ENCODE data around the gene PRKG1. TPM values are rescaled to one million over a fixed set of nuclear protein-coding genes. Genes with fewer than 3 reads are reported as not detected.

The PRKG1 gene
- polyA plus RNA-seq, 3 donors, result not detected

DNA sequence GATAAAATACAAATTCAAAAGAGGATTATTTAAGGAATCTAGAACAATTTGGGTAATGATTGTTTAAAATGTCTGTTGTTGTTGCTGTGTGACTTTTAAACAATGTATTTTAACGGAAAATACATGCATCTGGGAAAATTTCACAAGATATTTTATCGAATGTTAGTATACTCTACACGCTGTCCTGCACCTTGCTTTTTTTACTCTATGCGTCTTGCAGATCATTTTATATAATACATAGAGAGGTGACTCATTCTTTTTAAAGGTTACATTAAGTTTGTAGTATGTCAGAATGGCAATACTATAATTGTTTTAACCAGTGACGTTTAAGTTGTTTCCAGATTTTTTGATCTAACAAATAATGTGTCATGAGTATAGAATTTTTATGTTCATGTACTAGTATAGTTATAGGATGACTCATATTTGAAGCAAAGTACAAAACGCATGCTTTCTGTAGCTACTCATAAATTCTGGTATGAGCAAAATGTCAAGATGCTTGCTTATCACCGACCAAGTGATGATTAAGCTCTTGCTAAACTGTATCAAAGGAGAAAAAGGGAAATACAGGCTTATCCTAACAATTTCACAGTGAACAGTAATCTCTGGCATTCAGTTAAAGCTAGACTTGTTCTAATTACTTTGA lies 1244.7 kb downstream of the PRKG1 start:
- no peaks in the 10 kb centered on the region for H3K79me2 ChIP-seq (ENCODE audit: insufficient read depth, low read length)
- no peak overlapping the region for H3K4me2 ChIP-seq (replicated peaks; ENCODE audit: extremely low read depth, low read length, poor library complexity, severe bottlenecking)
- no CpG with 5 or more reads among the region's 7 CpGs for WGBS (ENCODE audit: insufficient coverage)

DNA sequence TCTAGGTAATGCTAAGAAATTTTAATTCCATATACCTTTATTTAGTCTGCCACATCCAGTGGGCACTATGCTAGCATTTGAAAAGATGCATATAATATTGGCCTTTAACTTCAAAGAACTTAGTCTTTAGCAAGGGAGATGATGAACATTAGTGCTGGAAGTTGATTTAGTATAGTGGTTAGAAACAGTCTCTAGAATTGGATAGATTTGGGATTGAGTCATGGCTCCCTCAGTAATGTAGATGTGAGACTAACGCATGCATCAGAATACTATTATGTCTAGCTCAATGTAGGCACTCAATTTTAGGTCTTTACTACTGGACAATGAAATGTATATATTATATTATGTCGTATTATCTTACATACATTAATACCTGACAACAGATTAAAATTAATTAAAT lies 1245.6 kb downstream of the PRKG1 start:
- Histone ChIP-seq H3K36me3 (replicated peaks in 1 of 2; ENCODE audit: control insufficient read depth in 1 of 2, insufficient read depth in 2 of 2, low read length in 2 of 2) (no peaks in the 10 kb centered on the region), H3K9me3 (replicated peaks in 1 of 2; ENCODE audit: control insufficient read depth in 1 of 2, insufficient read depth in 1 of 2, low read length in 2 of 2) (no peaks in the 10 kb centered on the region), H3K27ac (ENCODE audit: low read depth in 1 of 2, low read length in 2 of 2) (no peak overlapping the region), H3K4me2 (replicated peaks; ENCODE audit: extremely low read depth, low read length, poor library complexity, severe bottlenecking) (no peak overlapping the region), H3K27me3 (ENCODE audit: control insufficient read depth in 2 of 2, insufficient read depth in 2 of 2, low read length in 2 of 2) (peaks cover 14 to 15% of the 10 kb centered on the region in 2 donors), H3K4me1 (ENCODE audit: control insufficient read depth in 1 of 2, insufficient read depth in 2 of 2, low read length in 2 of 2) (no peaks in the 10 kb centered on the region), H3K9ac (ENCODE audit: insufficient read depth, low read length, poor library complexity, severe bottlenecking) (no peak overlapping the region), H4K20me1 (ENCODE audit: insufficient read depth, low read length) (no peaks in the 10 kb centered on the region), H3K4me3 (replicated peaks in 1 of 3; ENCODE audit: low read depth in 2 of 3, low read length in 3 of 3) (no peak overlapping the region), H3K79me2 (ENCODE audit: insufficient read depth, low read length) (no peaks in the 10 kb centered on the region), H2AFZ (ENCODE audit: insufficient read depth, low read depth, low read length, poor library complexity, severe bottlenecking) (no peak overlapping the region)
- Mint-ChIP-seq H3K27ac (no peak overlapping the region), H3K27me3 (ENCODE audit: low read depth in 3 of 3) (peaks cover 8 to 10% (median 10%) of the 10 kb centered on the region in 3 donors), H3K36me3 (no peaks in the 10 kb centered on the region), H3K9me3 (peaks cover 0 to 2% (median 0%) of the 10 kb centered on the region in 7 donors), H3K4me1 (no peaks in the 10 kb centered on the region), H3K4me3 (no peak overlapping the region)
- DNase-seq, result no peak
- TF ChIP-seq, protein P1, sequence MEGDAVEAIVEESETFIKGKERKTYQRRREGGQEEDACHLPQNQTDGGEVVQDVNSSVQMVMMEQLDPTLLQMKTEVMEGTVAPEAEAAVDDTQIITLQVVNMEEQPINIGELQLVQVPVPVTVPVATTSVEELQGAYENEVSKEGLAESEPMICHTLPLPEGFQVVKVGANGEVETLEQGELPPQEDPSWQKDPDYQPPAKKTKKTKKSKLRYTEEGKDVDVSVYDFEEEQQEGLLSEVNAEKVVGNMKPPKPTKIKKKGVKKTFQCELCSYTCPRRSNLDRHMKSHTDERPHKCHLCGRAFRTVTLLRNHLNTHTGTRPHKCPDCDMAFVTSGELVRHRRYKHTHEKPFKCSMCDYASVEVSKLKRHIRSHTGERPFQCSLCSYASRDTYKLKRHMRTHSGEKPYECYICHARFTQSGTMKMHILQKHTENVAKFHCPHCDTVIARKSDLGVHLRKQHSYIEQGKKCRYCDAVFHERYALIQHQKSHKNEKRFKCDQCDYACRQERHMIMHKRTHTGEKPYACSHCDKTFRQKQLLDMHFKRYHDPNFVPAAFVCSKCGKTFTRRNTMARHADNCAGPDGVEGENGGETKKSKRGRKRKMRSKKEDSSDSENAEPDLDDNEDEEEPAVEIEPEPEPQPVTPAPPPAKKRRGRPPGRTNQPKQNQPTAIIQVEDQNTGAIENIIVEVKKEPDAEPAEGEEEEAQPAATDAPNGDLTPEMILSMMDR (IDR thresholded peaks at IDR 0.05), result no peak
- intact Hi-C loops (cut with micrococcal nuclease), result no loop called here
- no CpG with 5 or more reads among the region's 2 CpGs for WGBS (ENCODE audit: insufficient coverage)

More for the DNA sequence above, 1244.7 kb downstream of the PRKG1 start:
- H3K9me3 Mint-ChIP-seq, result peaks cover 0 to 6% (median 2%) of the 10 kb centered on the region in 7 donors
- peaks cover 2 to 6% of the 10 kb centered on the region in 2 donors for H3K36me3 Mint-ChIP-seq
- DNase-seq, result no peak
- Histone ChIP-seq H2AFZ (ENCODE audit: insufficient read depth, low read depth, low read length, poor library complexity, severe bottlenecking) (no peak overlapping the region), H3K9ac (ENCODE audit: insufficient read depth, low read length, poor library complexity, severe bottlenecking) (no peak overlapping the region), H3K27ac (ENCODE audit: low read depth in 1 of 2, low read length in 2 of 2) (no peak overlapping the region), H4K20me1 (ENCODE audit: insufficient read depth, low read length) (no peaks in the 10 kb centered on the region), H3K4me1 (ENCODE audit: control insufficient read depth in 1 of 2, insufficient read depth in 2 of 2, low read length in 2 of 2) (peaks cover 0 to 3% of the 10 kb centered on the region in 2 donors), H3K27me3 (ENCODE audit: control insufficient read depth in 2 of 2, insufficient read depth in 2 of 2, low read length in 2 of 2) (peaks cover 18 to 23% of the 10 kb centered on the region in 2 donors), H3K4me3 (replicated peaks in 1 of 3; ENCODE audit: low read depth in 2 of 3, low read length in 3 of 3) (no peak overlapping the region), H3K9me3 (replicated peaks in 1 of 2; ENCODE audit: control insufficient read depth in 1 of 2, insufficient read depth in 1 of 2, low read length in 2 of 2) (peaks cover 0 to 7% of the 10 kb centered on the region in 2 donors), H3K36me3 (replicated peaks in 1 of 2; ENCODE audit: control insufficient read depth in 1 of 2, insufficient read depth in 2 of 2, low read length in 2 of 2) (no peaks in the 10 kb centered on the region)
- no peak overlapping the region for H3K4me3 Mint-ChIP-seq
- TF ChIP-seq, protein P1 (IDR thresholded peaks at IDR 0.05), result no peak
- intact Hi-C loops (cut with micrococcal nuclease), result no loop called here
- peaks cover 18 to 20% (median 19%) of the 10 kb centered on the region in 3 donors for H3K27me3 Mint-ChIP-seq (ENCODE audit: low read depth in 3 of 3)
- no peak overlapping the region for H3K27ac Mint-ChIP-seq
- peaks cover 9% of the 10 kb centered on the region for H3K4me1 Mint-ChIP-seq
